A673 (cell line): ENCODE measurements around the gene ITGB6.

Source experiments
- EZH2 ChIP-seq: fragments of 200-600 bp; sonication (generic); IDR thresholded peaks from 2 replicates; pipeline ENCODE4 v1.6.1; 2017; ENCODE audit warnings: borderline replicate concordance, low read depth, mild to moderate bottlenecking, mixed read lengths, antibody characterized with exemption, low read length; ENCODE audit not compliant: poor library complexity, severe bottlenecking
- TF ChIP-seq, protein P1 (sequence below): fragments of 300-800, 200-600 bp; sonication (generic); conservative IDR thresholded peaks from 2 replicates; pipeline ENCODE4 v1.5.1; 2017; ENCODE audit warnings: low read depth, mild to moderate bottlenecking, antibody characterized with exemption, low read length, moderate library complexity, mixed read lengths

DNA sequence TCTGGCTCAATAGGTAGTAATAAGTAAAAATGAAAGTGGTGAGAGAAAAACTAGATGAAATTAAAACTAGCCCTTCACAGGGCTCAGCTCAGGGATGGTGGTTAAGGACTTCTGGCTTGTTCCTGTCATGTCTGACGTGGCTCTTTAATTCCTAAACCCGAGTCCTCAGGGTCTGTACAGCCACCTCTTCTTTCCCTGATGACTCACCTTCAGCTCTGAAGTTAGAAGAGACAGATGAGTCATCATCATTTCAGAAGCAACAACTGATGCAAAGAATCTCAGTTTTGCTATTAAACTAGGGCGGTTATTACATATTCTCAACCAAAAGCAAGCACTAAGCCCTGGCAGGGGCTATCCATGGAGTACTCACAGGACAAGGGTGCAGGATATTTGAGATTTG is 24.0 kb upstream of the ITGB6 start:
- TF ChIP-seq, protein P1, sequence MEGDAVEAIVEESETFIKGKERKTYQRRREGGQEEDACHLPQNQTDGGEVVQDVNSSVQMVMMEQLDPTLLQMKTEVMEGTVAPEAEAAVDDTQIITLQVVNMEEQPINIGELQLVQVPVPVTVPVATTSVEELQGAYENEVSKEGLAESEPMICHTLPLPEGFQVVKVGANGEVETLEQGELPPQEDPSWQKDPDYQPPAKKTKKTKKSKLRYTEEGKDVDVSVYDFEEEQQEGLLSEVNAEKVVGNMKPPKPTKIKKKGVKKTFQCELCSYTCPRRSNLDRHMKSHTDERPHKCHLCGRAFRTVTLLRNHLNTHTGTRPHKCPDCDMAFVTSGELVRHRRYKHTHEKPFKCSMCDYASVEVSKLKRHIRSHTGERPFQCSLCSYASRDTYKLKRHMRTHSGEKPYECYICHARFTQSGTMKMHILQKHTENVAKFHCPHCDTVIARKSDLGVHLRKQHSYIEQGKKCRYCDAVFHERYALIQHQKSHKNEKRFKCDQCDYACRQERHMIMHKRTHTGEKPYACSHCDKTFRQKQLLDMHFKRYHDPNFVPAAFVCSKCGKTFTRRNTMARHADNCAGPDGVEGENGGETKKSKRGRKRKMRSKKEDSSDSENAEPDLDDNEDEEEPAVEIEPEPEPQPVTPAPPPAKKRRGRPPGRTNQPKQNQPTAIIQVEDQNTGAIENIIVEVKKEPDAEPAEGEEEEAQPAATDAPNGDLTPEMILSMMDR = no peak
- no peak for TF ChIP-seq EZH2
